Glutamatergic neuron (in vitro differentiated cells): ENCODE results near the gene APEH. TPM values are rescaled to one million over a fixed set of nuclear protein-coding genes. Genes with fewer than 3 reads are reported as not detected.

Source experiments
- DNase-seq: peaks from one replicate; pipeline ENCODE4 v3.0.0; 2022
- H3K27ac Mint-ChIP-seq: one replicate; pipeline ENCODE4 v1.8.0; 2020; ENCODE audit warnings: mild to moderate bottlenecking, mixed read lengths, inconsistent platforms; ENCODE audit not compliant: unreplicated experiment
- H3K27me3 Mint-ChIP-seq: one replicate; pipeline ENCODE4 v1.8.0; 2020; ENCODE audit warnings: mild to moderate bottlenecking, moderate library complexity, mixed read lengths, inconsistent platforms; ENCODE audit not compliant: unreplicated experiment
- H3K36me3 Mint-ChIP-seq: one replicate; pipeline ENCODE4 v1.8.0; 2020; ENCODE audit warnings: mild to moderate bottlenecking, mixed read lengths, inconsistent platforms; ENCODE audit not compliant: unreplicated experiment
- H3K4me1 Mint-ChIP-seq: one replicate; pipeline ENCODE4 v1.8.0; 2020; ENCODE audit warnings: mild to moderate bottlenecking, low read depth, mixed read lengths, inconsistent platforms; ENCODE audit not compliant: unreplicated experiment
- H3K4me3 Mint-ChIP-seq: one replicate; pipeline ENCODE4 v1.8.0; 2020; ENCODE audit warnings: mild to moderate bottlenecking, mixed read lengths, inconsistent platforms; ENCODE audit not compliant: unreplicated experiment
- H3K9me3 Mint-ChIP-seq: one replicate; pipeline ENCODE4 v1.8.0; 2020; ENCODE audit warnings: mild to moderate bottlenecking, moderate library complexity, mixed read lengths, inconsistent platforms; ENCODE audit not compliant: unreplicated experiment
- total RNA-seq: library from RNA; stranded (reverse); fragmentation: NEBNext Ultra II Directional; extraction: Animal tissue kit (Norgen Biotek cat#: 25700); gene quantifications from one replicate; pipeline ENCODE4 v1.2.1, GENCODE V29; 2021; ENCODE audit not compliant: unreplicated experiment
- TF ChIP-seq, protein P1 (sequence below): fragments of 200-600 bp; sonication (generic); IDR thresholded peaks from one replicate; pipeline ENCODE4 v1.5.0; 2021; ENCODE audit not compliant: partially characterized antibody, unreplicated experiment

The APEH gene
- total RNA-seq, 1 donor from 2014 or later, result 119 TPM

- no peak overlapping the region for H3K4me3 Mint-ChIP-seq
- no peak for DNase-seq
- H3K36me3 Mint-ChIP-seq, result peaks cover 9% of the 10 kb centered on the region
- H3K4me1 Mint-ChIP-seq, result peaks cover 6% of the 10 kb centered on the region
- H3K9me3 Mint-ChIP-seq, result peaks cover 8% of the 10 kb centered on the region
- peaks cover 16% of the 10 kb centered on the region for H3K27me3 Mint-ChIP-seq
- H3K27ac Mint-ChIP-seq, result no peak overlapping the region
- TF ChIP-seq, protein P1, sequence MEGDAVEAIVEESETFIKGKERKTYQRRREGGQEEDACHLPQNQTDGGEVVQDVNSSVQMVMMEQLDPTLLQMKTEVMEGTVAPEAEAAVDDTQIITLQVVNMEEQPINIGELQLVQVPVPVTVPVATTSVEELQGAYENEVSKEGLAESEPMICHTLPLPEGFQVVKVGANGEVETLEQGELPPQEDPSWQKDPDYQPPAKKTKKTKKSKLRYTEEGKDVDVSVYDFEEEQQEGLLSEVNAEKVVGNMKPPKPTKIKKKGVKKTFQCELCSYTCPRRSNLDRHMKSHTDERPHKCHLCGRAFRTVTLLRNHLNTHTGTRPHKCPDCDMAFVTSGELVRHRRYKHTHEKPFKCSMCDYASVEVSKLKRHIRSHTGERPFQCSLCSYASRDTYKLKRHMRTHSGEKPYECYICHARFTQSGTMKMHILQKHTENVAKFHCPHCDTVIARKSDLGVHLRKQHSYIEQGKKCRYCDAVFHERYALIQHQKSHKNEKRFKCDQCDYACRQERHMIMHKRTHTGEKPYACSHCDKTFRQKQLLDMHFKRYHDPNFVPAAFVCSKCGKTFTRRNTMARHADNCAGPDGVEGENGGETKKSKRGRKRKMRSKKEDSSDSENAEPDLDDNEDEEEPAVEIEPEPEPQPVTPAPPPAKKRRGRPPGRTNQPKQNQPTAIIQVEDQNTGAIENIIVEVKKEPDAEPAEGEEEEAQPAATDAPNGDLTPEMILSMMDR, result no peak
Measured at GRCh38 chr3:49642708-49643145, 31.4 kb upstream of the APEH start.

DNA sequence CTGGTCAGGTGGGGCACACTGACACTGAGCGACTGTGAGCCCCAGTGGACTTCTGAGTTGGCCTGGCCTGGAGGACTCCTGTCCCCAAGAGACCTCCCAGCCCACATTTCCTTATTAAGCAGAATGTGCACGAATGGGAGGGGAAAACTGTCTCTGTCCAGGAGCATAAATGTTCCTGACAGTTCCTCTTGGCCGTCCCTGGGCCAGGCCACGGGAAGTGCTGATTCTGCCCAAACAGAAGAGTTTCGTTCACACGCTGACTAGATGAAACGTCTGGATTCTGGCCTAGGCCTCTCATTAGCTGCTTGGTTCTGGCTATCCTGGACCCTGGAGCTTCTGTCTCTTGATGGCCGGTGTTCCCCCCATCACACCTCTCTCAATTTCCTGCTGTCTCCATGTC is 29.5 kb upstream of the APEH start:
- Mint-ChIP-seq H3K9me3 (peaks cover 8% of the 10 kb centered on the region), H3K4me3 (no peak overlapping the region), H3K4me1 (peaks cover 6% of the 10 kb centered on the region), H3K27ac (no peak overlapping the region), H3K27me3 (peaks cover 16% of the 10 kb centered on the region), H3K36me3 (peaks cover 9% of the 10 kb centered on the region)
- no peak for DNase-seq
- TF ChIP-seq, protein P1, result no peak

- H3K4me3 Mint-ChIP-seq, result no peak overlapping the region
- peaks cover 9% of the 10 kb centered on the region for H3K9me3 Mint-ChIP-seq
- DNase-seq, result no peak
- H3K36me3 Mint-ChIP-seq, result peaks cover 9% of the 10 kb centered on the region
- H3K4me1 Mint-ChIP-seq, result peaks cover 6% of the 10 kb centered on the region
- H3K27me3 Mint-ChIP-seq, result peaks cover 12% of the 10 kb centered on the region
- H3K27ac Mint-ChIP-seq, result no peak overlapping the region
- TF ChIP-seq, protein P1, result no peak
Measured at GRCh38 chr3:49646236-49646635, 27.9 kb upstream of the APEH start.

DNA sequence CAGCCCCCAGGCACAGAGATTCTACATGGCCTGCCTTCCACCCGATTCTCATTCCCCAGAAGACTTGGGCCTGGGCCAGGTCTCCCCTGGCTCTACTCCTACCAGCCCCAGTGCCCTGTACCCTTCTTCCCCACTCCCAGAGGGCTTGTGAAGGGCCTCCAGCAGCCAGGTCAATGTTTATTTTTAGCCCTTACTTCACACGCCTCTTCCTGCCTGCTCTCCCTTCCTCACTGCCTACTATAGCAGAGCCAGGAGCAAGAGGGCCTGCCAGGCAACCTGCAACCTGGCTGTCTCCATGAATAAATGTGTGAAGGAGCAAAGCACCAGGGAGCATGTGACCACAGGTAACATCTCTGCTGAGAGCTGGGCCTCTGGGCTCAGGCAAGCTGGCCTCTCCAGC is 26.4 kb upstream of the APEH start:
- Mint-ChIP-seq H3K9me3 (peaks cover 9% of the 10 kb centered on the region), H3K36me3 (peaks cover 9% of the 10 kb centered on the region), H3K27me3 (peaks cover 8% of the 10 kb centered on the region), H3K27ac (no peak overlapping the region), H3K4me3 (no peak overlapping the region), H3K4me1 (peaks cover 6% of the 10 kb centered on the region)
- TF ChIP-seq, protein P1, result no peak
- no peak for DNase-seq

- Mint-ChIP-seq H3K36me3 (peaks cover 9% of the 10 kb centered on the region), H3K9me3 (peaks cover 9% of the 10 kb centered on the region), H3K4me3 (no peak overlapping the region), H3K27me3 (peaks cover 8% of the 10 kb centered on the region), H3K4me1 (peaks cover 6% of the 10 kb centered on the region), H3K27ac (no peak overlapping the region)
- no peak for DNase-seq
- TF ChIP-seq, protein P1, result no peak
Measured at GRCh38 chr3:49648354-49649019, 25.7 kb upstream of the APEH start.
